Hypothalamus (tissue), 51 donors: ENCODE data around the gene LYSMD4.

ENCODE experiments used
- DNase-seq, 51 donors: peaks; one replicate each; lab custom pipeline; 2025; lab: John Stamatoyannopoulos, UW

LYSMD4 gene

DNA sequence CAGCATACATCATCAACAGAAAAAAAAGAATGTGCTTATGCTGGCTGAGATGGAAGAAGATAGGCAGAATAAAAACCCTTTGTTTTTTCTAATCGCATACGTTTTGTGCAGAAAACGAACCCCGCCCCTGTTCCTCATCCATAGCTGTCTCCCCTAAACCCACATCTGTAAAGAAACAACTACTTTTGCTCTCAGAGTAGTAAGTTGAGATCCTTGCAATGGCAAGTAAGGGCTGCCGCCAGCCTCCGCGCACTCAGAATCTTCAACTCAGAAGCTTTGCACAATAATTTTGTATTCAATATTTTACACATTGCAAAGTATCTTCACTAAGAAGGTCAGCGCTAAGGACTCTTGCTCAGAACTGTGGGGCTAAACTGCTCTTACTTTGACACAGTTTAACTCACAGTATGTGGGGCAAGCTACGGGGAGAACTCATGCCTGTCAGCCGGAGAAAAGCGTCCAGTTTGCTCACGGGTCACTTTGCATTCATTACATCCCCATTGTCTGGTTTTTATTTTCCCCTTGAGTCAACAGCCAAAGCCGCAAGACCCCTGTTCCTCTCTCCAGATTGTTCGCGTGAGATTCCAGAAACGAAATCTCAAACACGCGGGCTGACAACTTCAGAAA is 1.0 kb downstream of the LYSMD4 start:
- DNase-seq, result peak in 1 of 51 donors; percentile 37

DNA sequence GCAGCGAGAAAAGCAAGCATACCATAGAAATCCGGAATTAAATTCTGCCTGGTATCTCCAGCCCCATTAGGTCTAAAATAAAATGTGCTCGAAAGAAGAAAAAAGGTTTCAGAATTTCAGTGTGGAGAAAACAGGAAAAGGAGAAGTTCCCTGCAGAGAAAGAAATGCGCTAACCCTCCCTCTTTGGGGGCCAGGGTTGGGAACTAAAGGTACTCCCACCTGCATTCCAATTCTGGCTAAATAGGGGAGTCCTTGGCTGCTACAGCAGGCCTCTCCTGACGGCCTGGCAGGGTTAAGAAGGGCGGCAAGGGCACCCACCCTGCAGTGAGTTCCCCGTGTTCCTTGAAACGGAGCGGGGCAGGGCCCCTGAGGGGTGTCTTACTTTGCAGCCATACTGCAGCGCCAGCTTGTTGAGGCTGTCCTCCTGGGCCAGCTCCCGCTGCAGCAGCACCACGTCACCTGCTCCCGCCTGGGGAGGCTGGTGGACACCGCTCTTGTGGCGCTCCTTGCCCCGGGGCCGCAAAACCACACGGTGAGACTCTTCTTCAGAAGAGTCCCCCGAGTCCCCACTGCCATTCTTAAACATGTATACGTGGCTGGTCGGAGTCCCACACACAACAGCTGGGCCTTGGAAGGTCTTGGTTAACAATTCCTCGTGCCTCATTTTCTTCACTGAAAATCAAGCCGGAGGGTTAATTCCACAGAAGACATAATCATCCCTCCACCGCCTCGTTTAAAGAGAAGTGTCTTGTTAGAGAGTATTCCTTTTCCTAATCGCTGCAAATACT is 1.7 kb downstream of the LYSMD4 start:
- no peak for DNase-seq

DNA sequence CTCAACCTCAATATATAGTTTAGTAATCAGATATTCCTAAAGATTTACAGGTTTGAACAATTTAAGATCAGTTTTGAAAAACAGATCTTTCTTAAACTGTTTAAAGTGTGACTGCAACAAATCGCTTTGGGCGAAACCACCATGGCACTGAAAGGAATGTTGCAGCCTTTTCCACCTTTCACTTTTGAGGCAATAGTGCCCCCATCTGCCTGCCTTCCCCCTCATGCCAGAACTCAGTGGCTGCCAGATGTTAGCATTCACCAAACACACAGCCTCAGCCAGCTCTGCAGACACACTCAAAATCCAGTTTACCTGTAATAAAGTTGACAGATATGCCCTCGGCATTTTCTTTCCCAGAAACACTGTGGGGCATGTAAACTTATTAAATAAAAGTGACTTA is 3.3 kb downstream of the LYSMD4 start:
- DNase-seq, result peak in 17 of 51 donors; percentile 4 to 61 (median 32)

DNA sequence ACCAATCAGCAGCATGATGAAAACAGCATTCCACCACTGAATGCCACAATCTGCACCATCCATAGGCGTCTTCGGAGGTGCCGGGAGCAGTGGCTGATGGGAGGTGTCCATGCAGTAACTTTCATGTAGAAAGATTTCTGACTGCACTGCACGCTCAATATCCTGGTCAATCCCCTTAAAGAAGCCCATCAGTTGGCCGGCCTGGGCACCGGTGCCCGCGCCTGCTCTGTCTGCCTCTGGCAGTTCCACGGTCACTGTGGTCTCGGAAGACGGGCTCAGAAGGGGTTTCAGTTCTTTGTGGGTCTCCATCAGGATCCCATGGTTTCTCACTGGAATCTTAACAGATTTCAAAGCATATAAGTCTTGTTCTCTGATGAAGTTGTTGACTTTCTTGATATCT is 3.9 kb downstream of the LYSMD4 start:
- no peak for DNase-seq

DNA sequence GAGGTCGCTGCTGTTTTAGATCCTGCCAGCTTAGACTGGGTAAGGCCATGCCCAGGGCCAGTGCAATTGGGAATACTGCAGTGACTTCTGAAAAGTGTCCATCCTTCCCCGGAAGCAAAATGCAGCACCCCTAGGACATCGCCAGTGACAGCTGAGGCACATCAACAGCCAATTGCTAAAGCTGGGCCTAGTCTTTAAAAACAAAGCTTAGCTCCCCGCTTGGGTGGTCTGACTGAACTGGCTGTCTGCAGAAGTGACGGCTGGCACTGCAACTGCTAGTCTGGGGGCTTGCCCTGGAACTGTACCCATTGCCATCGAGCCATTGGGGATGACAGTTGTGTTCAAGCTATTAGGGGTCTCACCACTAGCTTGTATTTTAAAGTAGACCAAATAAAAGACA is 4.3 kb downstream of the LYSMD4 start:
- no peak for DNase-seq

DNA sequence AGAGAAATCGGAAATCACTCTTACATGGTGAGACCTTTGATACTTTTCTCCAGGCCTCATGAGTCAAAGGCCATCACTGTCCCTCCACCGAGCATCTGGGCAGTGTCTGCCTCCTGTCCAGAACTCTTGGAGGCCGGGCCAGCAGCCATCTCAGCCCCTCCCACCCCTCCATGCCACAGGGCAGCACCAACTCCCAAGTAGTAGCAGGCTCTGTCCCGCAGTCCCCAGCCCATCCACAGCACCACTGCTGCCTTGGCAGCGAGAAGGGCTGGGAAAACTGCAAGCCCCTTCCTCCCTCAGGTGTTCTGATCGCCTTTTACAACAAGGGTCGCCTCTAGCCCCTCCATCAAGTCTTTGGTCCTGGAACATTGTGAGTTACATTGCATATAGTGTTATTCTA is 5.5 kb downstream of the LYSMD4 start:
- DNase-seq, result no peak

DNA sequence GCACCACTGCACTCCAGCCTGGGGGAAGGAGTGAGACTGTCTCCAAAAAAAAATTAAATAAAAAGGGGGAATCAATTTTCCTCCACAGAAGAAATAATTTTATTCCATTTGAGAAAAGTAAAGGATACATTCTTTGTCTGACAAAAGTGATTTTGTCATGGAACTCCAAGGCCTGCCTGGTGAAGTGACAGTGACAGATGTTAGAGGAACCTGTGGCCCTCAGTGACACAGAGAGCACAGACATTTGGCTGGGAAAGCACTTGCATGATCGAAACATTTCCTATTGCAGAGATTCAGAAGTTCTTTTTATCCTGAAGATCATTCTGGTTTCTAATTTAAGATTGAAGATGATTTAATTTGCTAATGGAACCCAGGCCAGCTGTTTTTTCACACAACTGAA is 5.9 kb downstream of the LYSMD4 start:
- DNase-seq, result no peak

DNA sequence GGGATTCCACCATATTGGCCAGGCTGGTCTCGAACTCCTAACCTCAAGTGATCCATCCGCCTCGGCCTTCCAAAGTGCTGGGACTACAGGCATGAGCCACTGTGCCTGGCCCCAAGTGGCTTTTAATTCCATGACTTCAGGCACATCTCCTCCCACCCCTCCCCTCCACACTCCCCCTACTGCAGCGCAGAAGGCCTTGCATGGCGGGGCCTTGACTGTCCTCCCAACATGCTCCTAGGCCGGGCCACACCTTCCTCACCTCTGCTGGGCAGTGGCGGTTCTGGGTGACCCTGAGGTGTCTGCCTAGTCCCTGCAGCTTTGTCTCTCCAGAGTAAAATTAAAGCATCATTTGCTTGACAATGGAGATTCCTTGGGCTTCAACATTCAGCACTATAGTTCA is 6.9 kb downstream of the LYSMD4 start:
- DNase-seq, result no peak

DNA sequence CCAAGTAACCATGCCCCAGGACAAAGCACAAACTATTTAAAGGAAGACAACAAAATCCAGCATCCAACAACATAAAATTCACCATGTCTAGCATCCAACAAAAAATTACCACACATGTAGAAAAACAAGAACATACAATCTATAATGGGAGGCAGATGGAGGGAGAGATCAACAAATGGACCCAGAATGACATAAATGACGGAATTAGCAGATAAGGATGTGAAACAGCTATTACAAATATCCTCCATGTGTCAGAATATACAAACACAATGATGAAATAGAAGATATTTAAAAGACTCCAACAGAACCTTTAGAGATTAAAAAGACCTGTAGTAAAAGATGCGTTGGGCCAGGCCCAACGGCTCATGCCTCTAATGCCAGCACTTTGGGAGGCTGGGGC is 10.8 kb downstream of the LYSMD4 start:
- no peak for DNase-seq

DNA sequence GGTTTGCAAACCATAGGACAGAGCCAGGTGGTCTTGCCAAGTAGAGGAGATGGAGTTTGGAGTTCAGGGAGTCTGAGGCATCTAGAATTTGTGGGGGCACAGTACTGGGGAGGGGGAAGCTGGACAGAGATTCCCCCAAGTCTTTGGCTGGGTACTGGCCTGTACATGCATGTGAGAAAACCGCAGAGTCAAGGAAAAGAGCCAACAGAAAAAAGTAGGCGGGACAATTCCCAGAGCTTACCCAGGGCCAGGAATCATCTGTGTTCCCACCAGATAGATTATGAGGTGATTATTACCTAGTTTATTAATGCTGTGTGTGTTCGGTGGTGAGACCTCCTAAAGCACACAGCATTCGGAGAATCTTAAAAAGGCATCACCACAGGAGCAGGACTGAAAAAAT is 11.3 kb downstream of the LYSMD4 start:
- no peak for DNase-seq

DNA sequence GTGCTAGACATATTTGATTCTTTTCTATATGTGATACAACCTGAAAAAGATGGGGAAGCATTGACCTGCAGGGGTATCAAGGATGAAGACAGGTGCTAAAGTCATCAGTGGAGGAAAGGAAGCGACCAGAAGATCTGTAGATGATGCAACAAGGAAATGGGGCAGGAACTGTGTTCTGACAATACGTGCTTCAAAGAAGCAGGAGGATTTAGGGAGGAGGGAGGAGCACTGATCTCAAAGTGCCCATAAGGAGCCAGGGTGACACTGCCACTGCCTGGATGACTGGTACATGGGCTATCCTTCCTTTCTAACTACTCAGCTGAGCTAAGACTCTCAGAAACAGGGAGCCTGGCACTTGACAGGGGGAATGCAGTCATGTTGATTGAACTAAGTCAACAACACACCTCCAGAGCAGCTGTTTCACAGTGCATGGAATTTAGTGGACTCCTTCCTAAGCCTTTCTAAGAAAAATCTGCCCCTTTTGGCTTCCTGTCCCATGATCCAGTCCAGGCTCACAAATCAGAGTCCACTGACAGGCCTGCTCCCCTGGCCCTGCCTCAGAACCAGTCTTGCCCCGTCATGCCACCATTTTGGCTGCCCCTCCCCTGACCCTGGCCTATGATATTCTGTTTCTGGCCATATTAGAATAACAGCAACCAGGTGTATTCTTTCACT is 12.0 kb downstream of the LYSMD4 start:
- no peak for DNase-seq

DNA sequence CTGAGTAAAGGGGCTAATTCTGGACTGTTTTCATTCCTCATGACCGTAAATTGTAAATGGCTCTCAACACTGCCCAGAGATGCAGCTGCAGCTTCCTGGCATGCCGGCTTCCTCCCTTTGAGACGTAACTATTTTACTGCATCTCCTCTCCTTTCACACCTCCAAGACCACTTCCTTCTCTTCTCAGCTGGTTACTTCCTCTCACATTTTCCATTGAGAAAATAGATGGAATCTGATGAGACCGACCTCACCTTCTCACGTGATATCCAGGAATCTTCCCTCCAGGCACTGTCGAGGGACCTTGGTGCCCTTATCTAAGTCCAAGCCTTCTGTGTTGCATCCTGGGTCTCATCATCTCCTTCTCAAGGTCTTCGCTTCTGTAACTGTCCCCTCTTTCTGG is 12.7 kb downstream of the LYSMD4 start:
- no peak for DNase-seq

DNA sequence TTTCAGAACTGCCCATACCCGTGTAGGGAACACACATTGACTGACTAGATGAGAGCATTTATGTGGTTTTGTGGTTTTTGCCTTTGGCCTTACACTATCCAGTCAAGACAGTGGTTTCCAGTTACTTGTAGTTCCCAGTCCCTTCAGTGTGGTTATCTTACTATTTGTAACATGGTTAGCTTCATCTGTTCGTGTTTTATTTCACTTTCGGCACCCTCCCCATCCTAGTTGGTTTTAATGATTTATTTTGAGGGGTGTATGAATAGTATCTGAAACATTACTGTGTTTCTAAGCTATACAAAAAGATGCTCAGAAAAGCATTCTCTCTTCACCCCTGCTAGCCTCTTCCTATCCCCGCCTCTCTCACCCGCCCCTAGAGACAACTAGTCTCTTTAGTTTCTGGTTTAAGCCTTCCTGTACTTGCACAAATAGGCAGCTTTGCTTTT is 14.1 kb downstream of the LYSMD4 start:
- DNase-seq, result no peak

DNA sequence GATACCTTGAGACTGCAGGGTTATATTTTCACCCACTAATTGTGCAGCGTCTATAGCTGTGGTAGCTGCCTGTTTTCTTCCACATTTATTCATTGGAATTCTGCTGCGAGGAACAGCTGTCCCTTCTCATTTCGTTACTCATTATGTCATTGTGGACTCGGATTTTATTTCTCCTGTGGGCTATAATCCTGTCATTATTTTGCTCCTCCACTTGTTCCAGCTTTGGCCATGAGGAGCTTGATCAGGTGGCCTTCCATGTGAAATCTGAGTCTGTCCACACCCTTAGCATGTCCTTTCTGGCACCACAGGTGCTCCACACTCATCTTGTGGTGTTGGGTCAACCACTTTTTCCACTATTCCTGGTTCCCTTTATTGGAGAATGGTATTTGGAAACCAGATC is 14.8 kb downstream of the LYSMD4 start:
- no peak for DNase-seq

DNA sequence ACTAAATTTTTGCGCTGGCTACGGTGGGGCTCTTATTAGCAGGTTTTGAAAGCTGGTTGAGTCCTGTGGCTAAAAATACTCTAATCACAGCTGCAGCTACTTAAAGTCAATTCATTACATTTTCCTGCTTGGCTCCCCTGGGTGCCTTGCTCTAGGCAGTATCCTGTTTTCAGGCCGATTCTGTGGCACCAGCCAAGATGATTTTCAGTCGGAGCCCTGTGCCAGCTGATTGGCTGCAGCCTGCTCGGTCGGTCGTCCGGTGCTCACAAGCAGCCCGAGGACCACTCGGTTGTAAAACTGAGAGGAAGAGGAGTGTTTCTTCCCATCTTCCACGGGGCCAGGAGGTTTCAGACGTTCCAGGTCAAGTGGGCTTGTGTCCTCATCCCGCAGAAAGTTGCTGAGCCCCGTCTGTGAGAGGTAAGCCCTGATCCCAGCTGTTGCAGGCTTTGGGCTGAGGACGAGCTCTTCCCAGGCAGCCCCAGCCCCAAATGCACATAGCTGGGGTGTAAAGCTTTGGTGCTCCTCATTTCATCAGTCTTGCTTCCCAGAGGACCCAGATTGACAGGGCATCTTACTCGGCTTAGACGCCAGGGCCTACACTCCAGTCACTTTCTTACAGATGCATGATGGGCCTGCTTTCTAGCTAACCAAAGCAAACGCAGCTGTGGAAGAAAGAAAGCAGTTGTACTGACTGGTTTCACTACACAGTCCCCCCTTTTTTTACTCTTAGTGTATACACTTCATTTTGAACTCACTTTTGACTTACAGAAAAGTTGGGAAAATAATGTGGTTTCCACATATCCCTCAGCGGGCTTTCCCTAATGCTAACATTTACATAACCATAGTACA is 15.9 kb downstream of the LYSMD4 start:
- peak in 7 of 51 donors; percentile 10 to 53 (median 27) for DNase-seq

DNA sequence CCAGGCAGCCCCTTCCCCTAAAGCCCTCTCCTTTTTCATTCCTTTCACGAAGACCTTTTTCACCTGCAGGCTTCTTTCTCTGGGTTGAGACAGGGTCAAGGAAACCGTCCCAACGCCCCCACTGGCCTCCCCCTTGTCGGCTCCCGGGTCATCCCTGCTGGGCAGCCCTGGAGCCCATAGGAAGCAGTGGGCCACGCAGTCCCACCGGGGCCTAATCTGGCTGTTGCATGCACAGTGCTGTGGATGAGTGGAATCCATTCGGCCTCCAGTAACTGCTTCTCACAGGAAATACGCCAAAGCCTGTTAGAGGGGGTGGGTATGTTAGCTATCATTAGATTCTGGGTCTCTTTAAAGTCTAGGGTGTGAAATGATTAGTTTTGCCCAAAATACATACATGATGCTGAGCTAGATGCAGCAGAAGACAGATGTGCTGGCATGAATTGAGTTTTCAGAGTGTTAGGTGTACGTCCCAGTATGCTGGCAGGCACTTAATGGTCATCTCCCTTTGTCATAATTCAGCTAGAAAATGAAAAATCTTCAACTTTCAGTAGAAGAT is 16.6 kb downstream of the LYSMD4 start:
- no peak for DNase-seq

DNA sequence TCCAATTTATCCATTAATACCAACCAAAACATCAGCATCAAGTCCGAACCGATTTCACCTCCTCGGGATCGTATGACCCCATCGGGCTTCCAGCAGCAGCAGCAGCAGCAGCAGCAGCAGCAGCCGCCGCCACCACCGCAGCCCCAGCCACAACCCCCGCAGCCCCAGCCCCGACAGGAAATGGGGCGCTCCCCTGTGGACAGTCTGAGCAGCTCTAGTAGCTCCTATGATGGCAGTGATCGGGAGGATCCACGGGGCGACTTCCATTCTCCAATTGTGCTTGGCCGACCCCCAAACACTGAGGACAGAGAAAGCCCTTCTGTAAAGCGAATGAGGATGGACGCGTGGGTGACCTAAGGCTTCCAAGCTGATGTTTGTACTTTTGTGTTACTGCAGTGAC is 20.8 kb downstream of the LYSMD4 start:
- DNase-seq, result peak in 1 of 51 donors; percentile 45

DNA sequence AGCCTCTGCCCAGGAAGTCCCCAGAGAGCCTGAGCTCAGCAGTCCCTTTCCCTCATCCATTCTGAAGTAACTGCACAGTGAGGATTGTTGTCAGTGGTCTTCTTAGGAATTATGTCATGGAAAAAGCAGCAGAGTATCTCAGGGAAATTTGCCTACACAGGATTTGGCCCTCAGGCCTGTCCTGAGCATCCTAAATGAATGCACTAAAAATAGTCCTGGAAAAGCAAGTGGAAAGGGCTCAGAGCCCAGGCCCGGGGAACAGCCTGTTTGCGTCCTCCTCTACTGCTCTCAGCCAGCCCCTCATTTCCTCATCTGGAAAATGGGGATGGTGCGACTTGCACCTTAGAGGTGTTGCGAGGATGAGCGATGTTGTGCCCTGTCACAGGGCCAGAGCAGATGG is 21.6 kb downstream of the LYSMD4 start:
- no peak for DNase-seq

DNA sequence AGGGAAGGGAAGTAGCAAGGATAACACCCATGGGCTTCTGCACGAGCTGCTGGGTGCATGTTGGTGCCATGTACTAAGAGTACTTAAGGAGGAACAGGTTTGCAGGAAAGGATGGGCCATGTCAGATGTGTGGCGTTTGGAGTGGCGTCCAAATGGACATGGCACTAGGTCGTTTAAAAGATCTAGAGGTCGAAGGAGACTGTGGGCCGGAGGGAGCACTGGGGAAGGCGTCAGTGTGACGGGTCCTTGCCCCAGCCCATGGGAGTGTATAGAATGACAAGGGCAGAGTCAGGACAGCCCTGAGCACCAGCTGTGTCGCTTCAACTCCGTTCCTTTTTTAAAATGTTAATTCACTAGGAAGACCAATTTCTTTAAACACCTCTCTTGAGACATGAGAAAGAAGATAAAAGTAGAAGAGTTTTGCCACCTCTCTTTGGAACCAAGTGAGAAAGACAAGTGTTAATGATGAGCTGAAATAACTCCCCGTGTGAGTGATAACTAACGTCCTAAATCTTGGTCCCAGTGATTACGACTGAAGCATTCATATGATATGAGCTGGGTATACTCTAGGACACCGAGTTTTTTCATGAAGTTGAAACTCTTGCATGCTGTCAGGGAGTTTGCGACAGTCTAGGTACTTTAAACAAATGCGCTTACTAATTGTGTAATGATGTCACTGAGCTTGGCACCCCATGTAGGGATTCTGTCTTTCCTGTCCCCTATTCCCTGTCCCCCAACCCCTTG is 23.8 kb downstream of the LYSMD4 start:
- no peak for DNase-seq

DNA sequence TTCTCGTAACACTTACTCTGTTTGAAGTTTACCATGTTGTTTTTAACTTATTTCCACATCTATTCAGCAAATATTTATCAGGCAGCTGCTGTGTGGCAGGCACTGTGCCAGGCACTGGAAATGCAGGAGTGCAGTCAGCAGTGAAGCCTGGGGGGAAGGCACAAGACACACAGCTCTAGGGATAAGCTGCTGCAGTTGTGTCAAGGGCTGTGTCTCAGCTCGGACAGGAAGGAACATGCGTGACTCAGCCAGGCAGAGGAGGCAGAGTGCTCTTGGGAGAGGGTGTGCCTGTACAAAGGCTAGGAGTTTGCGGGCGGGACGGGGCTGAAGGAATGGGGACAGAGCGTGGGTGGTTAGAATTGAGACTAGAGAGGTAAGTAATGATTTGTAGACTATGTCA is 24.7 kb downstream of the LYSMD4 start:
- DNase-seq, result peak in 8 of 51 donors; percentile 14 to 38 (median 30)
